Right ventricle myocardium superior (tissue), 1 donor: ENCODE results near the gene MLLT11. TPM values are rescaled to one million over a fixed set of nuclear protein-coding genes. Genes with fewer than 3 reads are reported as not detected.
"Not testable (repeated sequence)": the region's sequence is repeated elsewhere in the genome, so short reads cannot be mapped to it uniquely, and the experiment has no call there.

Experiments used
- ATAC-seq: fragments of 200-7000 bp; cut with Tn5 transposase; one replicate; pipeline ENCODE4 v1.9.1; 2020; ENCODE audit warnings: mild to moderate bottlenecking; ENCODE audit not compliant: poor library complexity
- DNase-seq: peaks from one replicate; pipeline ENCODE4 v3.0.0-alpha.2; 2020
- intact Hi-C: fragments of 100-400 bp; cut with DNase I; formaldehyde crosslinking; loops from one replicate; pipeline ENCODE4 v1.11.2; 2022
- total RNA-seq: library from RNA; stranded (reverse); fragmentation: NEBNext Ultra II Directional; extraction: Animal tissue kit (Norgen Biotek cat#: 25700); gene quantifications from one replicate; pipeline ENCODE4 v1.2.1, GENCODE V29; 2021
- donor health status: DM: no; HTN: yes; CAD: no; lungs with severe emphysema.

MLLT11 gene
- total RNA-seq, 1 donor from 2014 or later, result 2.9 TPM

- ATAC-seq, result no peak
- intact Hi-C loops, result no loop called here
- DNase-seq, result no peak
Observed at GRCh38 chr1:151051356-151052009, 8.7 kb upstream of the MLLT11 start.

- ATAC-seq (no peak), DNase-seq (no peak)
- intact Hi-C loops, result no loop called here
Observed at GRCh38 chr1:151054971-151055547, 5.1 kb upstream of the MLLT11 start.

GRCh38 chr1:151055581-151055980 is 4.6 kb upstream of the MLLT11 start:
- intact Hi-C loops, result no loop called here
- ATAC-seq (no peak), DNase-seq (no peak)

- intact Hi-C loops, result no loop called here
- DNase-seq, result no peak
- no peak for ATAC-seq
Observed at GRCh38 chr1:151056149-151056548, 4.0 kb upstream of the MLLT11 start.

- peak; percentile 2 for ATAC-seq
- intact Hi-C loops, result no loop called here
- DNase-seq, result peak; percentile 44
Observed at GRCh38 chr1:151058692-151059091, 1.5 kb upstream of the MLLT11 start.

- peak; percentile 97 for ATAC-seq
- DNase-seq, result peak; percentile 92
- intact Hi-C loops, result no loop called here
Observed at GRCh38 chr1:151059109-151060006, 839 bp upstream of the MLLT11 start, which contains the start of gene CDC42SE1. CDC42SE1 (minus strand) TSS chr1:151059622; CDS start chr1:151055730, 3,892 bp downstream.

GRCh38 chr1:151060657-151061421 is 642 bp downstream of the MLLT11 start:
- DNase-seq (no peak), ATAC-seq (no peak)
- intact Hi-C loops, result no loop called here

GRCh38 chr1:151061704-151062103 is 1.5 kb downstream of the MLLT11 start:
- DNase-seq, result no peak
- intact Hi-C loops, result no loop called here
- ATAC-seq, result no peak

GRCh38 chr1:151062741-151063371 is 2.7 kb downstream of the MLLT11 start:
- intact Hi-C loops, result no loop called here
- ATAC-seq, result no peak

GRCh38 chr1:151065089-151065645 is 5.0 kb downstream of the MLLT11 start:
- ATAC-seq, result no peak
- DNase-seq, result no peak
- intact Hi-C loops, result no loop called here

More at GRCh38 chr1:151062741-151063371, 2.7 kb downstream of the MLLT11 start:
- no peak for DNase-seq

- DNase-seq, result no peak
- ATAC-seq, result no peak
- intact Hi-C loops, result no loop called here
Observed at GRCh38 chr1:151067185-151067584, 7.0 kb downstream of the MLLT11 start.

- DNase-seq (no peak), ATAC-seq (no peak)
- intact Hi-C loops, result no loop called here
Observed at GRCh38 chr1:151069103-151069486, 8.9 kb downstream of the MLLT11 start.

- peak; percentile 95 for ATAC-seq
- peak; percentile 95 for DNase-seq
- intact Hi-C loops, result no loop called here
Observed at GRCh38 chr1:151070474-151071276, 10.5 kb downstream of the MLLT11 start, which contains the start of gene GABPB2. GABPB2 (plus strand) TSS chr1:151070761; CDS start chr1:151088190, 17,429 bp downstream.

GRCh38 chr1:151072224-151072623 is 12.0 kb downstream of the MLLT11 start:
- DNase-seq (no peak), ATAC-seq (no peak)
- intact Hi-C loops, result no loop called here

GRCh38 chr1:151085953-151086559 is 25.9 kb downstream of the MLLT11 start:
- ATAC-seq, result no peak
- no peak for DNase-seq
- intact Hi-C loops, result no loop called here

GRCh38 chr1:151097426-151097825 is 37.2 kb downstream of the MLLT11 start:
- DNase-seq, intact Hi-C loops, ATAC-seq: not testable (repeated sequence)

GRCh38 chr1:151098126-151098525 is 37.9 kb downstream of the MLLT11 start:
- intact Hi-C loops, result no loop called here

More at GRCh38 chr1:151098126-151098525, 37.9 kb downstream of the MLLT11 start:
- DNase-seq (no peak), ATAC-seq (no peak)
